ENCODE measurements around the gene FBRSL1. TPM values are rescaled to one million over a fixed set of nuclear protein-coding genes. Genes with fewer than 3 reads are reported as not detected.

FBRSL1 gene
- total and polyA plus RNA-seq, 10 donors = 14.3 to 161 (median 49.8) TPM

- H3K4me1 ChIP-seq = peaks cover 14 to 49% (median 28%) of the 10 kb centered on the region in 6 donors
- intact Hi-C loops (cut with DNase I; ENCODE audit: low total_unique reads) = no loop called here
- H3K9me3 ChIP-seq = no peaks in the 10 kb centered on the region
- DNase-seq = no peak
- no peak overlapping the region for H3K4me3 ChIP-seq
- H3K27ac ChIP-seq = no peak overlapping the region
- TF ChIP-seq POLR2A (IDR thresholded peaks at IDR 0.05) (no peak), POLR2AphosphoS5 (IDR thresholded peaks at IDR 0.05) (no peak), CTCF (IDR thresholded peaks at IDR 0.05 in 8 of 11, conservative IDR thresholded peaks at IDR 0.05 in 3 of 11) (no peak)
- H3K27me3 ChIP-seq (replicated peaks in 1 of 7) = peaks cover 0 to 26% (median 0%) of the 10 kb centered on the region in 7 donors
- H3K36me3 ChIP-seq = peaks cover 0 to 55% (median 13%) of the 10 kb centered on the region in 6 donors
- 92 to 97% (median 95%) methylated on average over 10 to 13 of the region's 13 CpGs for WGBS, 5 donors
Measured at GRCh38 chr12:132555686-132556085, 65.7 kb downstream of the FBRSL1 start.

GRCh38 chr12:132556216-132556615 lies 66.3 kb downstream of the FBRSL1 start:
- Histone ChIP-seq H3K4me3 (no peak overlapping the region), H3K27me3 (replicated peaks in 1 of 7) (peaks cover 0 to 31% (median 2%) of the 10 kb centered on the region in 7 donors), H3K4me1 (peaks cover 19 to 54% (median 33%) of the 10 kb centered on the region in 6 donors), H3K27ac (no peak overlapping the region), H3K9me3 (no peaks in the 10 kb centered on the region), H3K36me3 (peaks cover 0 to 49% (median 13%) of the 10 kb centered on the region in 6 donors)
- intact Hi-C loops (cut with DNase I; ENCODE audit: low total_unique reads) = no loop called here
- whole genome bisulfite sequencing, 5 donors = 93 to 95% (median 94%) methylated on average over 15 to 16 of the region's 16 CpGs
- no peak for TF ChIP-seq POLR2A (IDR thresholded peaks at IDR 0.05)
- no peak for TF ChIP-seq CTCF (IDR thresholded peaks at IDR 0.05 in 8 of 11, conservative IDR thresholded peaks at IDR 0.05 in 3 of 11)
- TF ChIP-seq POLR2AphosphoS5 (IDR thresholded peaks at IDR 0.05) = no peak
- DNase-seq = no peak

- no peak overlapping the region for H3K27ac ChIP-seq
- WGBS, 5 donors = 66 to 83% (median 73%) methylated on average over 7 to 17 of the region's 17 CpGs
- peaks cover 22 to 60% (median 39%) of the 10 kb centered on the region in 6 donors for H3K4me1 ChIP-seq
- H3K9me3 ChIP-seq = no peaks in the 10 kb centered on the region
- DNase-seq = no peak
- peaks cover 0 to 31% (median 2%) of the 10 kb centered on the region in 7 donors for H3K27me3 ChIP-seq (replicated peaks in 1 of 7)
- TF ChIP-seq POLR2A (IDR thresholded peaks at IDR 0.05) (no peak), POLR2AphosphoS5 (IDR thresholded peaks at IDR 0.05) (no peak), CTCF (IDR thresholded peaks at IDR 0.05 in 8 of 11, conservative IDR thresholded peaks at IDR 0.05 in 3 of 11) (no peak)
- H3K4me3 ChIP-seq = no peak overlapping the region
- H3K36me3 ChIP-seq = peaks cover 0 to 43% (median 11%) of the 10 kb centered on the region in 6 donors
- intact Hi-C loops (cut with DNase I; ENCODE audit: low total_unique reads) = no loop called here
Measured at GRCh38 chr12:132556801-132557200, 66.8 kb downstream of the FBRSL1 start.

GRCh38 chr12:132557291-132558015 lies 67.5 kb downstream of the FBRSL1 start:
- no peak overlapping the region for H3K4me3 ChIP-seq
- H3K9me3 ChIP-seq = no peaks in the 10 kb centered on the region
- H3K27me3 ChIP-seq (replicated peaks in 1 of 7) = peaks cover 0 to 31% (median 2%) of the 10 kb centered on the region in 7 donors
- DNase-seq = no peak
- TF ChIP-seq CTCF (IDR thresholded peaks at IDR 0.05 in 8 of 11, conservative IDR thresholded peaks at IDR 0.05 in 3 of 11) = no peak
- TF ChIP-seq POLR2A (IDR thresholded peaks at IDR 0.05) = no peak
- TF ChIP-seq POLR2AphosphoS5 (IDR thresholded peaks at IDR 0.05) = no peak
- 88 to 95% (median 94%) methylated on average over 19 of the region's 19 CpGs for WGBS, 5 donors
- peaks cover 0 to 37% (median 5%) of the 10 kb centered on the region in 6 donors for H3K36me3 ChIP-seq
- H3K27ac ChIP-seq = no peak overlapping the region
- intact Hi-C loops (cut with DNase I; ENCODE audit: low total_unique reads) = no loop called here
- H3K4me1 ChIP-seq = peaks cover 22 to 65% (median 40%) of the 10 kb centered on the region in 6 donors
